Peyer's patch (tissue), 4 donors: Measurements from ENCODE around the gene GDPD3. TPM values are rescaled to one million over a fixed set of nuclear protein-coding genes. Genes with fewer than 3 reads are reported as not detected.

Source experiments
- DNase-seq, 3 donors: peaks; one replicate each; pipeline ENCODE4 v3.0.0-alpha.2; 2017 to 2019
- H3K27ac ChIP-seq, 4 donors: fragments of 200-600 bp; sonication (generic); one replicate each; pipeline ENCODE4 v1.5.1; 2016 to 2019
- H3K27me3 ChIP-seq, 2 donors: fragments of 200-600 bp; sonication (generic); one replicate each; pipeline ENCODE4 v1.5.1; 2019
- H3K36me3 ChIP-seq, 3 donors: fragments of 200-600 bp; sonication (generic); one replicate each; pipeline ENCODE4 v1.5.1; 2016 to 2019
- H3K4me1 ChIP-seq, 4 donors: fragments of 200-600 bp; sonication (generic); one replicate each; pipeline ENCODE4 v1.5.1; 2016 to 2019
- H3K4me3 ChIP-seq, 4 donors: fragments of 200-600 bp; sonication (generic); 1 replicate in 3 of 4; 2 replicates in 1 of 4; pipeline ENCODE4 v1.5.1; 2016 to 2019; ENCODE audit warnings: mild to moderate bottlenecking in 1 of 4
- H3K9me3 ChIP-seq, 4 donors: fragments of 200-600 bp; sonication (generic); one replicate each; pipeline ENCODE4 v1.5.1; 2016 to 2019; ENCODE audit warnings: mild to moderate bottlenecking in 1 of 4
- POLR2A ChIP-seq, 2 donors: fragments of 450-650 bp; IDR thresholded peaks; one replicate each; pipeline ENCODE4 v1.5.1; 2017; ENCODE audit warnings: antibody characterized with exemption in 2 of 2, mild to moderate bottlenecking in 2 of 2, moderate library complexity in 2 of 2
- total RNA-seq, 4 donors: library from RNA; depleted of rRNA; stranded (reverse); fragments of >200 nt; gene quantifications; one replicate each; pipeline ENCODE4 v1.1.0, GENCODE V29; 2016
- TF ChIP-seq, protein P1 (sequence below), 6 experiments: fragments of 450-650 bp in 4 of 6; fragments of 200-600 bp in 2 of 6; sonication (generic) in 1 of 6; IDR thresholded peaks; one replicate each; pipeline ENCODE4 v1.5.1; 2017 to 2019; ENCODE audit warnings: antibody characterized with exemption in 6 of 6, mild to moderate bottlenecking in 3 of 6, moderate library complexity in 1 of 6

Gene GDPD3
- total RNA-seq, 4 donors from 2014 or later, result 9.1 to 25.6 (median 14.6) TPM

DNA sequence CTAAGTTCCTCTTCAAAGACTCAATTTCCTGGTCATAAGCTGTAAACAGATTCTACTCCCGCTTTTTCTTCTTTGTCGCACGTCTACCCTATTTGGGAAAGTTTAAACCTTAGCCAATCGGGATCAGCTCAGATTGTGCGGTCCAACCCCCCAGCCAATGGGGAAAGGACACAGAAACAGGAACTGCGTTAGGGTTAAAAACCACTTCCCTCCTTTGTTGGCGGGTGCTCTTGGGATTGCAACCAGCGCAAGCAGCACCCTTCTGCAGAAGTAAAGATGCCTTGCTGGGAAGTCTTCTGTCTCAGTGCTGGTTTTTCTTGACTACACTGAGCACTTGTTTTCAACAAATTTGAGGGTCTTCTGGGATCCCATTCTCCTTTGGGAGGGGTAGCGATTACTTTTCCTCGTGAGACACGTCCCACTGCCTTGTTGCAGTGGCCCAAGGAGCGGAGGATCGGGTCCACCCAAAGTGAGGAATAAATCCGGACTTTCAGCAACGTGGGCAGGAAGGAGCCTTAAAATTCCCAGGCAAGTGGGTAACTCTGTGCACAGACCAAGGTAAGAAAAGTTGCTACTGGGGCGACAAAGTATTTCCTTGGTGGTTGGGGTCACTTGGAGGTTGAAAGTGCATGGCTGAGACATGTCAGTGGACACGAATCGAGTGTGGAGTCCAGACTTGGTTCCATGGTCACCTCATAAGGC is 16.3 kb downstream of the GDPD3 start:
- H3K9me3 ChIP-seq, result peaks cover 0 to 22% (median 4%) of the 10 kb centered on the region in 4 donors
- no peaks in the 10 kb centered on the region for H3K27me3 ChIP-seq
- peaks cover 0 to 11% (median 0%) of the 10 kb centered on the region in 3 donors for H3K36me3 ChIP-seq
- H3K4me1 ChIP-seq, result peaks cover 3 to 31% (median 27%) of the 10 kb centered on the region in 4 donors
- DNase-seq, result no peak
- peak overlapping the region; percentile 82 to 99 (median 88) for H3K4me3 ChIP-seq
- TF ChIP-seq POLR2A (IDR thresholded peaks at IDR 0.05), result no peak
- TF ChIP-seq, protein P1, sequence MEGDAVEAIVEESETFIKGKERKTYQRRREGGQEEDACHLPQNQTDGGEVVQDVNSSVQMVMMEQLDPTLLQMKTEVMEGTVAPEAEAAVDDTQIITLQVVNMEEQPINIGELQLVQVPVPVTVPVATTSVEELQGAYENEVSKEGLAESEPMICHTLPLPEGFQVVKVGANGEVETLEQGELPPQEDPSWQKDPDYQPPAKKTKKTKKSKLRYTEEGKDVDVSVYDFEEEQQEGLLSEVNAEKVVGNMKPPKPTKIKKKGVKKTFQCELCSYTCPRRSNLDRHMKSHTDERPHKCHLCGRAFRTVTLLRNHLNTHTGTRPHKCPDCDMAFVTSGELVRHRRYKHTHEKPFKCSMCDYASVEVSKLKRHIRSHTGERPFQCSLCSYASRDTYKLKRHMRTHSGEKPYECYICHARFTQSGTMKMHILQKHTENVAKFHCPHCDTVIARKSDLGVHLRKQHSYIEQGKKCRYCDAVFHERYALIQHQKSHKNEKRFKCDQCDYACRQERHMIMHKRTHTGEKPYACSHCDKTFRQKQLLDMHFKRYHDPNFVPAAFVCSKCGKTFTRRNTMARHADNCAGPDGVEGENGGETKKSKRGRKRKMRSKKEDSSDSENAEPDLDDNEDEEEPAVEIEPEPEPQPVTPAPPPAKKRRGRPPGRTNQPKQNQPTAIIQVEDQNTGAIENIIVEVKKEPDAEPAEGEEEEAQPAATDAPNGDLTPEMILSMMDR (IDR thresholded peaks at IDR 0.05), result no peak
- peak overlapping the region; percentile 93 to 98 (median 96) for H3K27ac ChIP-seq

DNA sequence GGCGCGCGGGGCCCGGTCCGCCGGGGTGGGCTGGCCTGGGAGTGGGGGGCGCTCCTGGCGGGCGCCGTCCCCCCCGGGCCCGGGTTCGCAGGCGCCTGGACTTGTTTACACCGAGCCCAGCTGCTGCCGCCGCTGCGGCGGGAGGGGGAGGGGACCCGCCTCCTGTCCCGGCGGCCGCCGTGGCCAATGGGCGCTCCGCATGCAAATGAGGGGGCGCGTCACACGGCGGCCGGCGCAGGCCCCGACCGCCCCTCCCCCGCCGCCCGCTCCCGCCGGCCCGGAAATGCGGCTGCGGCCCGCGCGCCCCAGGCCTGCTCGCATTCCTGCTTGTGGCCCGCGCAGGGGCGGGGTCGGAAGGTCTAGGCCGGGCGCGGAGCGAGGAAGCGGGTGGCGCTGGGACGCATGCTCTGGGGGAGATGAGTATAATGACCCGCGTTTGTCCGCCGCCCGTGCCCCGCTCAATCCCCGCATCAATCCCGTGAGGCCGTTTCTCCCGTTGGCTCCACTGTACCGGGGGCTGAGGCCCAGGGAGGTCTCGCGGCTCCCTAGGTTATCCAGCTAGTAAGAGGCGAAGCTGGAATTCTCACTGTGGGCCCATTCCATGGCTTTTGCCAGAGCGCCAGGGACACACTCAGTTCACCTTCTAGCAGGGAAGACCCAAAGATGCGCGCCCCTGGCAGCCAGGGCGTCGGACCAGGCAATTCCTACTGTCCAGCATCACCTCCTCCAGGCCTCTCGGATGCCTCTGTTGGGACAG is 17.1 kb downstream of the GDPD3 start, which contains the start of gene YPEL3:
YPEL3 (minus strand) TSS at position 109 of the 757 bp plus-strand sequence. CDS start 731 bp downstream, outside the sequence.
- peaks cover 0 to 11% (median 0%) of the 10 kb centered on the region in 3 donors for H3K36me3 ChIP-seq
- DNase-seq, result peak; percentile 92 to 97 (median 95)
- peaks cover 3 to 34% (median 30%) of the 10 kb centered on the region in 4 donors for H3K4me1 ChIP-seq
- peak within 1 kb of the TSS; percentile 93 to 98 (median 96) for H3K27ac ChIP-seq
- peaks cover 0 to 22% (median 4%) of the 10 kb centered on the region in 4 donors for H3K9me3 ChIP-seq
- peak within 1 kb of the TSS; percentile 82 to 99 (median 88) for H3K4me3 ChIP-seq
- no peaks in the 10 kb centered on the region for H3K27me3 ChIP-seq
- TF ChIP-seq, protein P1 (IDR thresholded peaks at IDR 0.05), result no peak
- TF ChIP-seq POLR2A (IDR thresholded peaks at IDR 0.05), result peak; percentile 9 to 47

DNA sequence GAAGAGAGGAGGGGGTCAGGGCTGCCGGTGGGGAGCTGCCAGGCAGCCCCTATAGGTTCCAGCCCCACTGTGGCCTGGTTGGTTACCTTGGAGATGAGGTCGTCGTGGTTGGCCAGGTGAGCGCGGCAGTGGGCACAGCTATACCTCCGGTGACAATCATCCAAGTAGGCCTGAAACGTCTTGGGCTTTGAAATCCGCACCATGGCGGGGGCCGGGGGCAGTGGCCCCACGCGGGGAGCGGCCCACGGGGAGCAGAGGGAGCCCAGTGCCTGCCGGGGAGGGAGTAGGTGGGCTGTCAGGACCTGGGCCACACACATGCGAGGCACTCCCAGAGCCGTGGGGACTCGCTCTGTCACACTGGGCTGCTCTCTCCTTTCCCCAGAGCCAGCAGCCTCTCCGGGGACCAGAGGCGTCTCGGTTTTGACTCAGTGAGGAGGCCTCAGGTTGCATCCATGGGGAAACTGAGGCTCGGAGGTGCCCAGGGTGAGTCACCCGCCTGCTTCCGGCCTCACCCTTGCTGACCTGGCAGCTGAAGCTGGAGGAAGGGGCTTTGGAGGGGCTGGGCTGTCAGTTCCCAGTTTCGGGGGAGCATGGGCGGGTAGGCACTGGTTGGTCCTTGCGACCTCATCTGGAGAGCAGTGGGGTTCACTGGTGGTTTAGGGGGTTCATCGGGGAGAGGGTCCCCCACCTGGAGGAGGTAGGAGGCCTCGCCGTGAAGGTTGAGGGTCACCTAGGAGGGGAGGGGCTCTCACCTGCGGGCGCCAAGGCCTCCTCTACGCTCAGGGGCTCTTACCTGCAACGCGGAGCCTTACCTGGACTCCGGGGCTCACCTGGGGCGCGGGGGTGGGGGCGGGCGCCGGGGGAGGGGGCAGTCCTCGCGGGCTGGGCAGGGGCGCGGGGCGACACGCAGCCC is 17.9 kb downstream of the GDPD3 start:
- Histone ChIP-seq H3K9me3 (peaks cover 0 to 22% (median 4%) of the 10 kb centered on the region in 4 donors), H3K27me3 (no peaks in the 10 kb centered on the region), H3K4me1 (peaks cover 3 to 42% (median 32%) of the 10 kb centered on the region in 4 donors), H3K27ac (peak overlapping the region; percentile 93 to 98 (median 96)), H3K4me3 (peak overlapping the region; percentile 82 to 99 (median 88)), H3K36me3 (peaks cover 0 to 11% (median 0%) of the 10 kb centered on the region in 3 donors)
- TF ChIP-seq, protein P1 (IDR thresholded peaks at IDR 0.05), result no peak
- no peak for TF ChIP-seq POLR2A (IDR thresholded peaks at IDR 0.05)
- DNase-seq, result peak in 2 of 3 donors; percentile 29 to 61

DNA sequence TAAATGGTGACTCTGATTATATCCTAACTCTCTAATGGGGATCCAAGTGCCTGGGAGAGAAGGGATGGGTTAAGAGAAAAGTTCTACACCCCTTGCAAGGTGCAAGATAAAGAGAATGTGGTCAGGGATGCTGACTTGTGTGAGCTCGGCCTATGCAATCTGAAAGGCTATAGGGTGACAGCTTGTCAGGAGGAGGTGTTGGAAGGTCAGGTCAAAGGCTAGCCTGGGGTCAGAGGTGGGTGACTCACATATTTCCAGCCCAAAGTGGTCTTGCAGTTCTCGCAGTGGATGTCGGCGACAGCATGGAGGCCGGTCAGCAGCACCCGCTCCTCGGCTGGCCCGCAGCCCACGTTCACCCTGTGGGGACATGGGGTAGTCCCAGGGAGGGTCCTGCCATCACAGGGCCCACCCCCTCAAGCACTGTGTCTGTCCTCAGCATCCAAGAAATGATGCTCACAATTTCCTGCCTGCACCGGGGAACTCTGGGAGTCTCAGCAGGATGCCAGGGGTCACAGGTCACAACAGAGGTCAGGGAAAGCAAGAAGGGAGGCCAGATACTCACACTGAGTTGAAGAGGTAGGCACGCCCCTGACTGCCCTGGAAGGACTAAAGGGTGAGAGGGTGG is 18.7 kb downstream of the GDPD3 start:
- Histone ChIP-seq H3K9me3 (peaks cover 0 to 22% (median 4%) of the 10 kb centered on the region in 4 donors), H3K27me3 (no peaks in the 10 kb centered on the region), H3K36me3 (peaks cover 0 to 11% (median 0%) of the 10 kb centered on the region in 3 donors), H3K27ac (peak overlapping the region; percentile 93 to 98 (median 96)), H3K4me3 (peak overlapping the region; percentile 82 to 99 (median 88)), H3K4me1 (peaks cover 3 to 42% (median 32%) of the 10 kb centered on the region in 4 donors)
- no peak for TF ChIP-seq POLR2A (IDR thresholded peaks at IDR 0.05)
- TF ChIP-seq, protein P1 (IDR thresholded peaks at IDR 0.05), result no peak
- no peak for DNase-seq
